PFSK-1 (cell line): Measurements from ENCODE around the gene HOXD10.

Source experiments
- FOXP2 ChIP-seq: optimal IDR thresholded peaks from 2 replicates; pipeline ENCODE3; 2011; ENCODE audit warnings: borderline replicate concordance, control low read depth, inconsistent platforms; ENCODE audit not compliant: insufficient read depth; ENCODE audit errors: extremely low read length, extremely low read depth
- POLR2AphosphoS5 ChIP-seq: IDR thresholded peaks from 2 replicates; pipeline ENCODE4 v1.6.1; 2012; ENCODE audit warnings: low read depth, mild to moderate bottlenecking, control low read depth, low read length, moderate library complexity
- SIN3A ChIP-seq: IDR thresholded peaks from 2 replicates; pipeline ENCODE4 v1.6.1; 2012; ENCODE audit warnings: mild to moderate bottlenecking, low read length, moderate library complexity, borderline replicate concordance; ENCODE audit not compliant: insufficient read depth
- TAF1 ChIP-seq: IDR thresholded peaks from 2 replicates; pipeline ENCODE4 v1.6.1; 2012; ENCODE audit warnings: low read length, control low read depth, borderline replicate concordance; ENCODE audit not compliant: insufficient read depth
- TF ChIP-seq, protein P1 (sequence below), 2 experiments: IDR thresholded peaks; 2 replicates each; pipeline versions ENCODE4 v1.6.1 to v1.8.0; 2011 to 2012; ENCODE audit warnings: low read depth in 2 of 2, low read length in 2 of 2, control low read depth in 1 of 2, inconsistent platforms in 1 of 2, mild to moderate bottlenecking in 1 of 2, moderate library complexity in 1 of 2; ENCODE audit not compliant: insufficient read depth in 1 of 2

DNA sequence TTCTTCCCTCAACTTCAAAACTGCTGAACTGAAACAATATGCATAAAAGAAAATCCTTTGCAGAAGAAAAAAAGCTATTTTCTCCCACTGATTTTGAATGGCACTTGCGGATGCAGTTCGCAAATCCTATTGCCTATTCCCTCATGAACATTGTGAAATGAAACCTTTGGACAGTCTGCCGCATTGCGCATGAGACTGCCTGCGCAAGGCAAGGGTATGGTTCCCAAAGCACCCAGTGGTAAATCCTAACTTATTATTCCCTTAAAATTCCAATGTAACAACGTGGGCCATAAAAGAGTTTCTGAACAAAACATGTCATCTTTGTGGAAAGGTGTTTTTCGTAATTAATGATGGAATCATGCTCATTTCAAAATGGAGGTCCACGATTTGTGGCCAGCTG, 21.3 kb downstream of the HOXD10 start:
- no peak for TF ChIP-seq POLR2AphosphoS5
- no peak for TF ChIP-seq SIN3A
- TF ChIP-seq, protein P1, sequence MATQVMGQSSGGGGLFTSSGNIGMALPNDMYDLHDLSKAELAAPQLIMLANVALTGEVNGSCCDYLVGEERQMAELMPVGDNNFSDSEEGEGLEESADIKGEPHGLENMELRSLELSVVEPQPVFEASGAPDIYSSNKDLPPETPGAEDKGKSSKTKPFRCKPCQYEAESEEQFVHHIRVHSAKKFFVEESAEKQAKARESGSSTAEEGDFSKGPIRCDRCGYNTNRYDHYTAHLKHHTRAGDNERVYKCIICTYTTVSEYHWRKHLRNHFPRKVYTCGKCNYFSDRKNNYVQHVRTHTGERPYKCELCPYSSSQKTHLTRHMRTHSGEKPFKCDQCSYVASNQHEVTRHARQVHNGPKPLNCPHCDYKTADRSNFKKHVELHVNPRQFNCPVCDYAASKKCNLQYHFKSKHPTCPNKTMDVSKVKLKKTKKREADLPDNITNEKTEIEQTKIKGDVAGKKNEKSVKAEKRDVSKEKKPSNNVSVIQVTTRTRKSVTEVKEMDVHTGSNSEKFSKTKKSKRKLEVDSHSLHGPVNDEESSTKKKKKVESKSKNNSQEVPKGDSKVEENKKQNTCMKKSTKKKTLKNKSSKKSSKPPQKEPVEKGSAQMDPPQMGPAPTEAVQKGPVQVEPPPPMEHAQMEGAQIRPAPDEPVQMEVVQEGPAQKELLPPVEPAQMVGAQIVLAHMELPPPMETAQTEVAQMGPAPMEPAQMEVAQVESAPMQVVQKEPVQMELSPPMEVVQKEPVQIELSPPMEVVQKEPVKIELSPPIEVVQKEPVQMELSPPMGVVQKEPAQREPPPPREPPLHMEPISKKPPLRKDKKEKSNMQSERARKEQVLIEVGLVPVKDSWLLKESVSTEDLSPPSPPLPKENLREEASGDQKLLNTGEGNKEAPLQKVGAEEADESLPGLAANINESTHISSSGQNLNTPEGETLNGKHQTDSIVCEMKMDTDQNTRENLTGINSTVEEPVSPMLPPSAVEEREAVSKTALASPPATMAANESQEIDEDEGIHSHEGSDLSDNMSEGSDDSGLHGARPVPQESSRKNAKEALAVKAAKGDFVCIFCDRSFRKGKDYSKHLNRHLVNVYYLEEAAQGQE (IDR thresholded peaks at IDR 0.05; ENCODE audit: insufficient read depth in 1 of 2, low read depth in 2 of 2, low read length in 2 of 2) = no peak
- no peak for TF ChIP-seq TAF1
- TF ChIP-seq FOXP2 = no peak
